PC-9 (cell line): Measurements from ENCODE around the gene CNTN5.

Experiments
- CTCF ChIP-seq: fragments of 200-600 bp; sonication (generic); conservative IDR thresholded peaks from 2 replicates; pipeline ENCODE4 v1.6.1; 2017; ENCODE audit warnings: mixed run types, antibody characterized with exemption, mild to moderate bottlenecking, moderate library complexity
- EZH2 ChIP-seq: fragments of 200-600 bp; sonication (generic); IDR thresholded peaks from 2 replicates; pipeline ENCODE4 v1.8.0; 2017; ENCODE audit warnings: antibody characterized with exemption, low read depth

GRCh38 chr11:99739464-99740089 lies 718.8 kb downstream of the CNTN5 start:
- TF ChIP-seq CTCF (peak; percentile 81), EZH2 (no peak)
